Breast epithelium (tissue), 3 donors: ENCODE measurements around the gene THPO.

Experiments used
- CTCF ChIP-seq, 3 donors: fragments of 450-650 bp; IDR thresholded peaks; one replicate each; pipeline ENCODE4 v1.5.1; 2016 to 2017; ENCODE audit warnings: antibody characterized with exemption in 3 of 3, mild to moderate bottlenecking in 3 of 3, moderate library complexity in 3 of 3
- POLR2A ChIP-seq: fragments of 450-650 bp; IDR thresholded peaks from one replicate; pipeline ENCODE4 v1.6.1; 2016; ENCODE audit warnings: antibody characterized with exemption, mild to moderate bottlenecking, moderate library complexity
- POLR2AphosphoS5 ChIP-seq, 3 donors: sonication (generic); formaldehyde crosslinking; IDR thresholded peaks; one replicate each; pipeline ENCODE4 v1.6.1; 2017; ENCODE audit warnings: antibody characterized with exemption in 3 of 3

DNA sequence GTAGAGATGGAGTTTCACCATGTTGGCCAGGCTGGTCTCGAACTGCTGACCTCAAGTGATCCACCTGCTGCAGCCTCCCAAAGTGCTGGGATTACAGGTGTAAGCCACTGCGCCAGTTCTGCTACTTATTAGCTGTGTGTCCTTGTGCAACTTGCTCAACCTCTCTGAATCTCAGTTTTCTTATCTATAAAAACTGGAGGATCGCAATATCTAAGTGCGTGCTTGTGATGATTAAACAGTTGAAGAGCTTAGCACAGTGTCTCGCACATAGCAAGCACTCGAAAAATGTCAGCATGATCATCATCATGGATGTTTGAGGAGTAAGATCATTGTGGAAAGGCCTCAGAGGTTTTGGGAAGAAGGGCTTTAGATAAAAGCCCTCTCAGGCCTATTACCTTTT is 27.4 kb downstream of the THPO start:
- TF ChIP-seq POLR2A (no peak), CTCF (IDR thresholded peaks at IDR 0.05) (no peak), POLR2AphosphoS5 (IDR thresholded peaks at IDR 0.05) (no peak)
